GM12892 (cell line): ENCODE data around the gene FAHD1.

Source experiments
- DNase-seq: peaks from one replicate; pipeline ENCODE4 v3.0.0; 2011; ENCODE audit not compliant: insufficient read length
- FAIRE-seq: peaks from 2 replicates; lab custom pipeline; 2011; peaks lifted over from hg19 to GRCh38; lab: Jason Lieb, UNC
- POLR2A ChIP-seq: IDR thresholded peaks from 2 replicates; pipeline ENCODE4 v1.6.1; 2011; ENCODE audit warnings: low read depth, low read length, control low read depth
- POLR2AphosphoS5 ChIP-seq: IDR thresholded peaks from 2 replicates; pipeline ENCODE4 v1.6.1; 2011; ENCODE audit warnings: low read depth, low read length, control low read depth
- TAF1 ChIP-seq: IDR thresholded peaks from 2 replicates; pipeline ENCODE4 v1.6.1; 2011; ENCODE audit warnings: low read depth, mild to moderate bottlenecking, control low read depth, low read length, borderline replicate concordance

FAHD1 gene

DNA sequence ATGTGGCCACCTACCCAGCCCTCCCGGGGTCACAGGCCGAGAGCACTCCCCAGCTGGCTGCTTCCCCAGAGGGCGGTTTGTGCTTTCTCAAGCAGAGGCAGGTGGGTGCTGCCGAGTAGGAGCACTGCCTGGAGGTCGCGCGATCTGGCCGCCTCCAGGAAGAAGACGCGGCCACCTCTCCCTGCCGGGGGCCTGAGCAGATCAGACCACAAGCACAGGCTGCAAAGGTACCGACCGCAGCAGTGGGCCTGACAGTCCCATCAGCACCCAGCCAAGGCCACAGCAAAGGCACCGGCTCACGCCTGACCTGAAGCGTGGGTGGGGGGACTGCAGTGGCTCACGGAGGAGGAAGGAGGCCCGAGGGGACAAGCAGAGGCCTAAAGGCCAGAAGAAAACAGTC, 18.3 kb upstream of the FAHD1 start:
- no peak for TF ChIP-seq POLR2A
- no peak for TF ChIP-seq TAF1
- no peak for TF ChIP-seq POLR2AphosphoS5
- FAIRE-seq, result no peak
- no peak for DNase-seq

DNA sequence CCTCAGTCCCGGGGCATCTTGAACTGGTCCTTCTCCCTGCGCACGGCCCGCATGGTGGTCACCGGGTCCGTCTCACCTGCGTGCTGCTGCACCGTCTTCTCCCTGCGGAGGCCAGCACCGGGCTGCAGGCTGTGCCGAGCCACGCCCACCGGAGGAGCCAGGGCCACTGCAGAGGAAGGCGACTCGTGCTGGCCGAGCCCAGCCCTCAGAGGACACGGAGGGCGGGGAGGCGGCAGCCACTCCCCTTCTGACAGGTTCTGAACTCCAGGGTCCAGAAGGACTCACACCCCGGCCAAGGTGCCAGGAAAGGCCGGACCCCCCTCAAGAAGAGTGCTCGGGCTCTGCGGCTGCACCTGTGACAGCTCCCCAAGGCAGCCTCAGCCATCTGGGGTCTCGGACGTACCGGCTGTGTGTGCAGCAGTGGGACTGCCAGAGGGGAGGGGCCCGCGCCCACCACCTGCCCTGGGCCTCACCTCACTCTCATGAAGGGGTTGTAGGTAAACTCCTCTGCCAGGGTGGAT, 17.7 kb upstream of the FAHD1 start:
- no peak for FAIRE-seq
- TF ChIP-seq POLR2A (no peak), TAF1 (no peak), POLR2AphosphoS5 (no peak)
- no peak for DNase-seq

GRCh38 chr16:1810106-1810505, 16.9 kb upstream of the FAHD1 start:
- no peak for DNase-seq
- no peak for TF ChIP-seq POLR2AphosphoS5
- TF ChIP-seq POLR2A, result no peak
- TF ChIP-seq TAF1, result no peak
- FAIRE-seq, result no peak

- no peak for FAIRE-seq
- TF ChIP-seq POLR2A, result no peak
- TF ChIP-seq POLR2AphosphoS5, result no peak
- TF ChIP-seq TAF1, result no peak
- no peak for DNase-seq
These were observed 16.5 kb upstream of the FAHD1 start for GRCh38 chr16:1810536-1810935.

DNA sequence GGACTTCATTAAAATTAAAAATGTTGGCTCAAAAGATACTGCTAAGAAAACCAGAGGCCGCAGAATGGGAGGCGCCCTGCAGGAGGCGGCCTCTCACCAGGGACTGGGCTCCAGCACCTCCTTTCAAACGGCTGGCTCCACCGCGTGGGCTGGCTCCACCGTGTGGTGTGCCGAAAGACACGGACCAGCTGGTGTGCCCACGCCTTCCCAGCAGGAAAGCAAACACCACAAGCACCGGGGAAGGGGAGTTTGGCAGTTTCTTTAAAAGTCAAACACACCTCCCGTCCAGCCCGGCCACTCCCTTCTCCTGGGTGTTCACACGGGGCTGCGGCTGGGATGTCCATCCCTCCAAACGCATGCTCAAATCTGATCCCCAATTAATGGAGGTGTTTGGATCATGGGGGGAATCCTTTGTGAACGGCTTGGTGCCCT, 14.3 kb upstream of the FAHD1 start:
- DNase-seq, result no peak
- no peak for FAIRE-seq
- TF ChIP-seq POLR2AphosphoS5 (no peak), TAF1 (no peak), POLR2A (no peak)

GRCh38 chr16:1815461-1815860, 11.5 kb upstream of the FAHD1 start:
- FAIRE-seq (no peak), DNase-seq (no peak)
- TF ChIP-seq TAF1 (no peak), POLR2AphosphoS5 (no peak), POLR2A (no peak)

- TF ChIP-seq POLR2A, result no peak
- TF ChIP-seq TAF1, result no peak
- TF ChIP-seq POLR2AphosphoS5, result no peak
- DNase-seq (no peak), FAIRE-seq (no peak)
These were observed 10.4 kb upstream of the FAHD1 start for GRCh38 chr16:1816396-1817275.

DNA sequence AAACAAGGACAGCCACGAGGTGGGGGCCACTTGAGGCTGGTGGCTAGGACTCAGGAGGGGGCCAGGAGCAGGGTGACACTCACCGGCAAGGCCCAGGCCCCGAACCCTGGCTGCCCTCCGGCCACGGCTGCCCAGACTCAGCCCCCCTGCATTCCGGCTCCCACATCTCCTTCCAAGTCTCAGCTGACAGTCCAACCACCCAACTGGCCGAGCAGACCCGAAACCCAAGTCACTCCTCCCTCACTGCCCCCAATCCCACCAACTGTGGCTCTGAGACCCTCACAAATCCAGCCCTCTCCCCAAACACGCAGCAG, 9.8 kb upstream of the FAHD1 start:
- no peak for DNase-seq
- TF ChIP-seq POLR2AphosphoS5 (no peak), POLR2A (no peak), TAF1 (no peak)
- FAIRE-seq, result no peak

DNA sequence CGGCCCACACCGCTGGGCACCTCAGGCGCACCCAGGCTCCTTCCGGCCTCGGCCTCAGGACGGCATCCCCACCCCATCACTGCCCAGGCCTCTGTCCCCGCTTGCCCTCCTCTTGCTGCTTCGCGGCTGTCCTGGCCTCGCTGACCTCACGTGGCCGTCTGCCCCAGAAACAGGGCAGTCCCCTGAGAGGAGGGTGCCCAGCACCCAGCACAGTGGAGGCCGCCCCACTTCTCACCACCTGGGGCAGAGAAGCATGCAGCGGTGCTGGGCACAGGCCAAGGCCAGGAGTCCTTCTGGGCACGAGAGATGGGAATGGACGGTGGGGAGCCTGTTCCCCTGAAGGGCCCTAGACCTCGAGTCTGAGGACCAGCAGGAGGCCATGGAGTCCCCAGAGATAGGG, 9.3 kb upstream of the FAHD1 start:
- no peak for DNase-seq
- no peak for TF ChIP-seq TAF1
- FAIRE-seq, result no peak

GRCh38 chr16:1818204-1818872, 8.7 kb upstream of the FAHD1 start:
- no peak for TF ChIP-seq TAF1
- TF ChIP-seq POLR2A, result no peak
- no peak for TF ChIP-seq POLR2AphosphoS5
- no peak for FAIRE-seq
- DNase-seq, result no peak

- no peak for TF ChIP-seq POLR2A
- no peak for TF ChIP-seq POLR2AphosphoS5
- TF ChIP-seq TAF1, result no peak
- DNase-seq (no peak), FAIRE-seq (no peak)
These were observed 8.0 kb upstream of the FAHD1 start for GRCh38 chr16:1818873-1819525.

DNA sequence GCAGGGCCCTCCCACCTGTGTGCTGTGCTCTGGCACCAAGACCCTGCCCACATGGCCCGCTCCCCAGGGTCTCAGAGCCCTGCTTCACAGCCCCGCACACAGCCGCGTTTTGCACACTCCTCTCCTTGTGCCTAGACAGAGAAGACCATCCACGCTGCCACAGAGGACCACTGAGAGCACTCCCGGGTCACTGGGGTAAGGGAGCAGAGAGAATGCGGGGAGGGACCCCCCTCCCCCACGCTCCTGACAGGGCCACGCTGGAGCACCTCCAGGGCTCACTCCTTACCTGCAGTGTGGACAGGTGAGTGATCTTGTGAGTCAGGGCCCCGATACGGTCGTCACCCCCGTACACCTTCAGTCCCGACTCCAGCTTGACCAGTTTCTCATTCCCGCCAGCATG, 7.4 kb upstream of the FAHD1 start:
- TF ChIP-seq TAF1 (no peak), POLR2A (no peak), POLR2AphosphoS5 (no peak)
- DNase-seq, result no peak
- no peak for FAIRE-seq
